Stimulated activated CD4-positive, alpha-beta T cell treated with anti-CD3 and anti-CD28 coated beads, Interleukin-15, amount 100 ng/mL, for 48 hours (primary cell): ENCODE data around the gene ZNF175.

Experiments
- DNase-seq, 2 donors: peaks; one replicate each; pipeline ENCODE4 v3.0.0-alpha.2; 2020; ENCODE audit warnings: low read depth in 2 of 2

The ZNF175 gene

DNA sequence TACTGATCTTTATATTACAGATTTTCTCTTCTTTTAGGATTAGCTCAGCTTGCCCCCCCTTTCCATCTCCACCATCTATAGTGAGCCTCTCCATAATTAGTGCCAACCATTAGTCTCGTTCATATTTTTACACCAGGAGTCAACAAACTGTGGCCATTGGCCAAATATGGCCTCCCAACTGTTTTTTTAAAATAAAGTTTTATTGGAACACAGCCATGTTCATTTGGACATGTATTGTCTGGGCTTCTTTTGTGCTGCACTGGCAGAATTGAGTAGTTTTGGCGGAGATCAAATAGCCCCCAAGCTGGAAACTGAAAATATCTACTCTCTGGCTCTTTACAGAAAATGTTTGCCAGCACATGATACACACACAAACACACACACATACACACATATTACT, 18.4 kb downstream of the ZNF175 start:
- DNase-seq, result no peak

DNA sequence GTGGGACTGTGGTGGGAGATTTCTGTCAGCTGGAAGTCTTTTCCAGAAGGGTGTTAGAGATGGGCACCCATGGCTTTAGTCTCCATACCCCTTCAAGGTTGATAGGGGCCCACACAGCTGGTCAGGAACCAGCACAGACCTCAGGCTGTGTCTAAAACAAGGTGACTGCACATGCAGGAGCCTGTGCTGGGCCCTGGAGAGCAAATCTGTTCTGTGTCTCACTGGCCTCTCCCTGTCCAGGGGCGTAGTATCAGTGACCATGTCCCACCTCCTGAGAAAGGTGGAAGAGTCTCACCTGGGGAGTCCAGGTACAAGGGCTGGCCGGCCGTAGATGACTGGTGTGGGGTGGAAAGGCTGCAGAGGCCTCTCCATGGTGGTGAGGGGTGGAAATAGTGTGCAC, 19.4 kb downstream of the ZNF175 start:
- no peak for DNase-seq

DNA sequence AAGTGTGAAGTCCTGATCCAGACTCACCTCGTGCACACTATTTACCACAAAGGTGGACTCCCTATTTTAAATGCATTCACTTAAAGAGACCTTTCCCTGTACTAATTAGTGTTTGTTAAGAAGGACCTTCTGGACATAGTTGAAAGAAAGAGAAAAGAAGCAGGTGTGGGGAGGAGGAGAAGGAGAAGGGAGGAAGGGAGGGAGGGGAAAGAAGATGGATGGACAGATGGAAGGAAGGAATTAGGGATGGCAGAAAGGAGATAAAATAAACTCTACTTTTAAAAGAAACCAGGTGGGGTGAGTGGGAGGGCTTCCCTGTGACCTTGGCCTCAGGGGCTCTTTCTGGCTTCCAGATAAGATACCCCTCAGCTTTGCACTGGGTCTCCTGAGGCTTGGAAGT, 21.4 kb downstream of the ZNF175 start:
- no peak for DNase-seq

DNA sequence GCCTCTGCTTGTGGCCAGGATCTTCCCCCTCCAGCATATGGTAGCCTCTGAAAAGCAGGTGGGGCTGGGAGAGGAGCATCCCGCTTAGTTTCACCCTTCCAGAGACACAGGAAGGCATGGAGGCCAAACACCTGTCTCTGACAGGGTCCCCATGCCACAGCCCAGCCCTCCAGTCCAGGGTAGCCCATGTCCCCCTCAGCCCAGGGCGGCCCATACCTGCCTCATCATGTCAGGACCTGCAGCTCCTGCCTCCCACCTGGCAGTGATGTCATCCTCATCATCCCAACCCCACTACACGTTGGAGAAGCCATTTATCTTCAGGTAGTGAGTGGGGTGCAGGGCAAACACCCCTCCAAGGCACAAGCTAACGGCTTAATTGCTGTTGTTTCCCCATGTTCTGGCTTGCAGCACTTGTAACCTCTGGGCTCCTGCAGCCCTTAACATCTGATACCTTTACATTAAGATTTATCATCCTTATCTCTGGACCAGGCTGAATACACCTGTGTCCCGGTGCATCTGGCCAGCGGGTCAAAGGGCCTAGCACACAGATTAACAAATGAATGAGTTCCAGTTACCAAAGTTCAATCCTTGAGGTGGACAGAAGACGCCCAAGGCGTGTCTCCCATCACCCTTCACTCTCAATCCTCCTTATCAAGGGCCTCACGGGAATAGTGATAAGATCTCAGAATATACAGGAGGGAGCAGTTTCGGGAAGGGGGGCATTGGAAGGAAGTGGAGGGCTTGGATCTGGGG, 22.2 kb downstream of the ZNF175 start:
- DNase-seq, result no peak

DNA sequence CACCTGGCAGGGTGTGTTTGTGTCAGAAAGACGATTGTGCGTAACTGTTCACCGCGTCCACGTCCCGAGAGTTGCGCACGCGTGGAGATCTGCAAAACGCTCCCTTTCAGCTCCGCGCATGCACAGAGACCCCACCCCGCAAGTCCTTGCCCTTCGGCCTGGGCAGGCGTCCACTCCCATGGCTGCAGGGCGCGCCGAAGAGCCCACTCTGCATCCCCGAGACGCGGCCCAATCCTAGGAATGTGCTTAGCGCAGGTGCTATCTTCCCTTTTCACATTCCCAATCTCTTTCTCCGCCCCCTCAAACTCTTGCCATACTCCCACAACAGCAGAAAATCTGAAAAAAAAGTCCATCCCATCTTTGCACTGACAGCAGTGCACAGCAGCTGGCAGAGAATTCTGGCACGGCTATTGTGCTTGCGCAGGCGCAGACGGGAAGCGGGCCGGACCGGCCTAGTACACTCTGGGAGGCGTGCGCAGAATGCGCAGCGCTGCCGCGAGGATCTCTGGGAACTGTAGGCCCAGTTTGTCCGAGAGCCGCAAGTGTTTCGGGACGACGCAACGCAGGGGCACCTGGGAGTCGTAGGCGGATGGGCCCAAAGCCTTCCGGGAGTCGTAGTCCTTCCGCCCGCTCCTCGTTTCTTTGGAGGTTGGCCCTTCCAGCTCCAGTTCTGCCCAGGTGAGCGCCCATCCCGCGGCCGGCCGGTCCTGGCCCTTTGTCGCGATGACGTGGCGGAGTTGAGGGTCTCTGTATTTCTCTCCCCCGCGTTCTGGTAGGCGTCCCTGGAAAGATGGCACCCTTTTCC, 23.1 kb downstream of the ZNF175 start:
- peak; percentile 93 to 95 for DNase-seq

DNA sequence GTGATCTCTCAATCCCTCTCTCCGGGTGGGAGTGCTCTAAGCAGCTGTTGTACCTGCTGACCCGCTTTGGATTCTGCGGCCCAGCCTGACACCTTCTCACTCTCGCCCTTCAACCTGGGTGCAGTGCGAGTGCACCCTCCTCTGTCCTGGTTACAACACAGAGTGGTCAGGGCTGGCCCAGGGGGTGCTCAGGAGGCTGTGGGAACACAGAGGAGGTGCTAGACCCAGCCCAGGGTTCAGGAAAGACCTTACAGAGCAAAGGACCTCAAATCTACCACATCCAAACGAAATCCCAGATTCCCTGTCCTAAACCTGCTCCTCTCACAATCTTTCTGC, 23.7 kb downstream of the ZNF175 start:
- DNase-seq, result no peak

DNA sequence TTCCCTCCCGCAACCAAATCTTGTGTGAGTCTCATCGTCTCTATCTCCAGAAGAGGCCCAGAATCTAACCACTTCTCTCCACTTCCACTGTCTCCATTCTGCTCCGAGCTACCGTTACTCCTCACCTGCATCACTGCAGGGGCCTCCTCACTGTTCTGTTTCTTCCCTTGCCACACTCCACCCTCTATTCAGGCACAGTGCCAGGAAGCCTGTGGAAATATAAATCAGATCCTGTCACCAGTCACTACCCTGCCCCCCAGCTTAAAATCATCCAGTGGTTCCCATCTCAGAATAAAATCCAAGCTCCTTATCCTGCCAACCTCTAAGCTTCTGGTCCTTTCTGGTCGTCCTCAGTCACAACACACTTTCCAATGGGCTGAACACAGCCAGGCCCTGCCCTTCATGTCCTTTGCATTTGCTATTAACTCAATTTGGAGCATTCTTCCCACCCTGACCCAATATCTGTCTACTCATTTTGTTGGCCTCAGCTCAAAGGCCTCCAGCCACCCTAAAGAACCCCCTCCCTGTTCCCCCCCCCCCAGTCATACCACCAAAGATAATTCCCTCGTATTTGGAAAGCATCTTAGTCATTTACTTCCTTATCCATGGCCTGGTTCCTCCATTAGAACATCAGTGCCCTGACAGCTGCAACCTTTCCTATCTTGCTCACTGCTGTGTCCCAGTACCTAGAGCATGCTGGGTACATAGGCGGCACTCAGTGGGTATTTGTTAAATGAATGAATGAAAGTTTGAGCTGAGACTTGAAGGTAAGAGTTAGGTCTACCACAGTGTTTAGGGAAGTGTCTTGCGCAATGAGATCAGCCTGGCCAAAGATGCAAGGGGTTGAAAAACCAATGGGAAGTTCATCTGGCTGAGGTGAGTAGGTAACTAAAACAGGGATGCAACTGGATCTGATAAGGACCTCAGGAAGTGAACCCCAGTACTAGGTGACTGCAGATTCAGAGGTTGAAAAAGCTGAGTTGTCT, 24.4 kb downstream of the ZNF175 start:
- DNase-seq, result no peak

DNA sequence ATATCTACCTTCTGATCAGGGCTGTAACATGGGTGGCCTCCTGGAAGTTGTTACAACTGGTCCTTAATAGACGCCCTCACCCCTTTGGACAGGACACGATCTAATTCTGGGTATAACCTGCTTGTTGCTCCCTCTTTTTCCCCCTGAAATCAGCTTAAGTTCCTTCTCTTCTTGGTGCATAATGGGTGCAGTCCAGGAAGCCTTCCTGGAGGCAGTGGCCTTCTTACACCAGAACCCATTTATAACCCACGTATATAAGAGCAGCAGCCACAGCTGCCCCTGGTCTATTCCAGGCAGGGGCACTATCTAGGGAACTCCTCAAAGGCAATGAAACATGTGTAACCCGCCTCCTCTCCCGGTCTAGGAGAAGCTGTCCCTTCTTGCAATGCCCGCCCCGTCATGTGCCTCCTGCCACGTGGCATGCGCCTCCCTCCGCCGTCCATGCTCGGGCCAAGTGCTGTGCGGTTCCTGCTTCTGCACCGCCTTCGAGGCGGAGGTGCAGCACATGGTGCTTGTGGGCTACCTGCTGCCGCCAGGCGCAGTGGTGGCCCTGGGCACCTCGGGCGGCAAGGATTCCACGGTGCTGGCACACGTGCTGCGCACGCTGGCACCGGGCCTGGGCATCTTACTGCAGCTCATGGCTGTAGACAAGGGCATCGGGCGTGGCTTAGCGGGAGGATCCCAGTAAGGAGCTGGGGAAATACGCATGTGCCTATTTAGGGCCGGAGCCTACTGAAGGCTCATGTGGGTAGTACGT, 27.3 kb downstream of the ZNF175 start:
- no peak for DNase-seq

DNA sequence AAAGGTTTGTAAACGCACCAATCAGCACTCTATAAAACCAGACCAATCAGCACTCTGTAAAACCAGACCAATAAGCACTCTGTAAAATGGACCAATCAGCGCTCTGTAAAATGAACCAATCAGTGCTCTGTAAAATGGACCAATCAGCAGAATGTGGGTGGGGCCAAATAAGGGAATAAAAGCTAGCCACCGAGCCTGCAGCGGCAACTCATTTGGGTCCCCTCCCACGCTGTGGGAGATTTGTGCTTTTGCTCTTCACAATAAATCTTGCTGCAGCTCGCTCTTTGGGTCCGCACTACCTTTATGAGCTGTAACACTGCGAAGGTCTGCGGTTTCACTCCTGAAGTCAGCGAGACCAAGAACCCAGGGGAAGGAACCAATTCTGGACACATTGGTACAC, 28.0 kb downstream of the ZNF175 start:
- DNase-seq, result no peak

DNA sequence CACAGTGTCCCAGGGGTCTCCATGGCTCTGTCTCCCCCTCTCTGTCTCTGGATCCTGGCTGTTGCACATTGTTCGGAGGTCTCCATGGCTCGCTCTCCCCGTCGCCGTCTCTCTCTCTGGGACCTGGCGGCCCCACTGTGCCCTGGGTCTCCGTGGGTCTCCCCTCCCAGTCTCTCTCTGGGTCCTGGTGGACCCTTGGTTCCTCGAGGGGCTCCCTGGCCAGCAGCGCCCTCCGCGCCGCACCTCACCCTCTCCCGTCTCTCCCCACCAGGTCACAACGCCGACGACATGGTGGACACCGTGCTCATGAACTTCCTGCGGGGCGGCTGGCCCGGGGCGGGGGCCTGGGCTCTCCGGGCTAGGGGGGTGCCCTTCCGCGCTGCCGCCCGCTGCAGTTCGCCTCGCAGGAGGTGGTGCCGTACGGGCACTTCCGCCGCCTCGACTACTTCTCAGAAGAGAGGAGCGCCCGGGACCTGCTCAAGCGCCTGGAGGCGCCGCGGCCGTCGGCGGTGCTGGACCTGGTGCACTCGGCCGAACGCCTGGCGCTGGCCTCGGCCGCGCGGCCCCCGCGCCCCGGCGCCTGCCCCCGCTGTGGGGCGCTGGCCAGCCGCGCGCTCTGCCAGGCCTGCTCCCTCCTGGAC, 30.0 kb downstream of the ZNF175 start:
- no peak for DNase-seq

DNA sequence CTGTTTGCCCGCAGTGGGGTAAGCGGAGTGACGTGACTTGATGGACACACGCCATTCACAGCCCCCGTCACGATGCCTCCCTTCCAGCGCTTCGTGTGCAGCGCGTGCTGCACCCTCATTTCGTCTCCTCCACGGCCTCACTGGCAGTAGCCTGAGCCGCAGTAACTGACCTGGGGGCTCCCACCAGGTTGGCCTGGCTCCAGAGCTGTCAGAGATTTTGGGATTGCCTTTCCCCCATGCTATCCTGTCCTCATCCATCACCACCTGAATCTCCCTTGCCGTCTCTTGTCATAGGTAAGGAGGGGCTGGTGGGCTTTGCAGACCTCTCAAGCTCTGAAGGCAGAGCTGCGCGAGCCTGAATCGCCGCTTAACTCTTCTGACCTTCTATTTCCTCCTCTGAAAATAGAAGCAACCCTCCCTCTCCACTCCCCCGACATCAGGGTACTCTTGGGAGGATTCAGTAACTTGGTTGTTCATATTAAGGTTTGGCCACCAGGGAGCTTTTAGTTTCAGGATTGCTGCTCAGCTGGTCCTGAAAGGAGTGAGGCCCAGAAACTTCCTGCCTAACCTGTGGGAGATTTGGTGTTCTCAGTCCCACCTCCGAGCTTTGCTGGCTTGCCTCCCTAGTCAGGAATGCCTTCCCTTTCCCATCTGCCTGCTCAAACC, 31.2 kb downstream of the ZNF175 start:
- DNase-seq, result no peak

DNA sequence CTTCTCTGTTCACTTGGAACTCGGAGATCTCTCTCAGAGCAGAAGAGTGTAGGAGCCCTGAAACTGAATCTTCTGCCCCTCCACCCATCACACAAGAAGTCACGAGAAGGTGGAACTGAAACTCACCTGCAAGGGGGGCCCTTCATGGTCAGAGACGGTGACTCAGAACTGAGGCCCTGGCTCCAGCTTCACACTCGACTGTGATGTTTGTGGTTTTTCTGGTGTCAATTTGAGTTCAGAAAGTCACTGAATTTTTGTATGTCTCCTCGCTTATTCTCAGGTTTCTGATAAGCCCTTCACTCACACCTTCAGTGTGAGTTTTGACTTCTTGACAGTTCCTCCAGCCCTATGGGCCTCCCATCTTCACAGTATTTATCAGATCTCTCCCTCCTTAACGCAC, 36.0 kb downstream of the ZNF175 start:
- DNase-seq, result peak; percentile 23 to 35

DNA sequence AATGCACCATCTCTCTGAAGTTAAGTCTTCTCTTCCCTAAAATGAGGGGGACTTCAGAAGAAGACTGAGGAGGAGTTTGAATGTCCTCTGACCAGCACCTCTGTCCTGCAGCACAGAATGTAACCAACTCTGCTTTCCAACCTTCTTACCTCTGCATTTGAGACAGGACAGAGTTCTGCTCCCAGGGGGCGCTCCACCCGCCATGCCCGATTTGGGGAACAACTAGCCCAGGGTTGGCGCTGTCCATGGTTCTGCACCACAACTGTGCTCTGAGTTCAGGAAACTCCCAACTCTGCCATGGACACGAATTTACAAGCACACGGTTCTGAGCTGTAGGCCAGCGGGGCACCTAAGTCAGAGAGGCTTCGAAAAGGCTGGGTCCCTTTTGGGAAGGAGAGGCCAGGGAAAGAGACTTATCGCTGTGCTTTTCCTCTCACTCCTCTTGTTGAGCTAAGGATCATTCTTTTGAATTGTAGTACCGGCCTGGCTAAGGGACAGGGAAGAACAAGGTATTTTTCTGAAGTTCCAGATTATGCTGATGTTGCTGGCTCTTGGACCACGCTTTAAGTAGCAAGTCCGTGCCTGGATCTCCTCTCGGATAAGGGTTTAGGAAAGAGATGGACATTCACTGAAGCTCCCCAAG, 37.0 kb downstream of the ZNF175 start:
- peak; percentile 49 to 59 for DNase-seq

DNA sequence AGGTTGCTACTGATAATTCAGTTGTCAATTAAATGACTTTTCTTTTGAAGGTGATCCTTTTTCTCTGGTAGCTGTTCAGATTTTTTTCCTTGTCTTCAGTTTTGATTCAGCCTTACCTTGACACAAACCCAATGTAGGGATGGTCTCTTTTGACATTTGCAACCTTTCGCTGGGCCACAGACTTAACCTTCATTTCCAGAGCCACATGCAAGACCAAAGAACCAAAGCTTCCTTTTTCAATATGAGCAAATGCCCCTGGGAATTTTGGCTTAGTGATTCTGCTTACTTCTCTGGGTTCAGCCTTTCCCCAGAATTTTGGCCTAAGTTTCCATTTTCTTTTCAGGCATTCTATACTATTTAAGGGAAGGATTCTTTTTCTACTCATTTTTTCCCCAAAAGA, 39.5 kb downstream of the ZNF175 start:
- DNase-seq, result no peak

DNA sequence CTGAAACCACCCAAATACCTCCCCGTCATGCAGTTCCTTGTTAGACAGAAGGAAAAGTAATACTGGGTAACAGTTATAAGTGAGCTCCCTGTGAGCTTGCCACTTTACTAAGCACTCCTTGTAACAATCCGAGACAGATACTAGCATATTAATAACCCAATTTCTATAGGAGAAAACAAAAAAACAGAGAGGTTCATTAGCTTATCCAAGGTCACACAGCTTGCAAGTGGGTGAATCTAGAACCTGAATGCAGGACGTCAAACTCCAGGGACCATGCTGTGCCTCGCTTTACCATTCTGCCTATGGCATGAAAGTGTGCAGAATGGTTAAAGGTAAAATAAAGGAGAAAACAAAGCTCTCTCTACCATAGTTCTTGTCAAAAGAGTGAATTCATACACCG, 43.7 kb downstream of the ZNF175 start:
- no peak for DNase-seq

DNA sequence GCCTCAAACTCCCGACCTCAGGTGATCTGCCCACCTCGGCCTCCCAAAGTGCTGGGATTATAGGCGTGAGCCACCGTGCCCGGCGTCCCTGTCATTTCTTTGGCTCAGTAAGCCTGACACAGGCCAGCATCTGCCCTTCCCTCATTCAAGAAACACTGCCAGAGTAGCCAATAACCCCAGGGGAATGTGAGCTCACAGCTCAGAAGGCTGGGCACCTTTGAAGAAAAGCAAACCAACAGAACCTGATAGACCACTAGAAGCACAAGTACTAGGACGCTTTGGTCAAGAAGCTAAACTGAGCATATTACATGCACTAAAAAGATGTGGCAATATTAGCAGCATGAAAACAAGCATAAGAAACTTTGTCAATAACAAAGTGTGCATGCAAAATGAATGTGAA, 44.9 kb downstream of the ZNF175 start:
- DNase-seq, result no peak

DNA sequence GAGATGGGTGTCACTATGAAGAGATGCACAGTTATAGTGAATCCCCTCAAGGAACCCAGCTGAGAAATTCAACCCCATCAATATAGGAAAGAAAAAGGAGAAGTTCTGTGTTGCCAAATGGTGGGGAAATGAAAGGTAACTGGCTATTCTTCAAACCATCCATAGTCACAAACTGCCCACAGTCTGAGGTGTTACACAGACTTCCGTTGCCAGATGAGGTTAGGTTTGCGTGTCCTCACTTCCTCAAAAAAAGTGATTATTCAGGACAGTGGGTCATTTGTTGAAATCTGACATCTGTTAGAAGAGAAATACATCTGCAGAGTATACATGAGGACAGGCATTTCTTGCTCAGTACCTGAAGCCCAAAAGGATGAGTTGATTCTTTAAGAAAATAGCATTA, 50.1 kb downstream of the ZNF175 start:
- DNase-seq, result no peak

DNA sequence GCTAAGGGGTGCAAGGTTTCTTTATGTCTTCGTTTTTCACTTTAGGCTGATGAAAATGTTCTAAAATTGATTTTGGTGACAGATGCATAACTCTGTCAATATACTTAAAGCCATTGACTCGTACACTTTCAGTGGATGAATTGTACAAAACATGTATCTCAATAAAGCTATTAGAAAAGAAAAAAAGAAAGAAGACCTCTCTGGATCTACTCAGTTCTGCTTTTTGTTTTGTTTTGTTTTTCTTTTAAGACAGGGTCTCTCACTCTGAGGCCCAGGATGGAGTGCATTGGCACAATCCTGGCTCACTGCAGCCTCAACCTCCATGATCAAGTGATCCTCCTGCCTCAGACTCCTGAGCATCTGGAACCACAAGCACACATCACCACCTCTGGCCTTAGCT, 55.6 kb downstream of the ZNF175 start:
- no peak for DNase-seq

DNA sequence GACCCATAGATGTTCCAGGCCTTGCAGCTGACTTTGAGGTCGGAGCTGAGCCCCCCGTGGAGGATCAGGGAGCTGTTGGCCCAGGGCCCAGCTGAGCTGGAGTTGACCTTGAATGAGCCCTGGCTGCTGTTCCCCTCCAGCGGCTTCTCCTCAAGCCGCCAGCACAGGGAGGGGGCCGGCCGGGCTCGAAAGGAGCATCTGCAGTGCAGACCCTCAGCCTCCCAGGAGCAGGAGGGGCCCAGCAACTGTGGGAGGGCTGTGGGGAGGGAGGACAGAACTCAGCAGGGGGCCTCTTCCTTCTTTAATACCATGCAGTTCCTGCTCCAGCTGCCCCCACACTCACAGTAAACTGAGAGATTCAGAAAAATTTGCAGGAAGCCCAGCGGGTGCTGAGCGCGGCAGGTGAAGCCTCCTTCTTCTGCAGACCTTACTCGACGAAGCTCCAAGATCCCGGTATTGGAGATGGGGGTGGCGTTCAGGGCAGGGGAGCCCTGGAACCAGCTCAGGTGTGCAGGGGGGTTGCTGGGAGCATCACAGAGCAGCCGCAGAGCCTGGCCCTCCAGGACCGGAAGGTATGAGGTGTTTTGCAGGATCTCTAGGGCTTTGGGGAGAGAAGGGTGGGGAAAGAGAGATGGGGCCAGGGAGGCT, 56.5 kb downstream of the ZNF175 start:
- DNase-seq, result no peak
